Umbilical cord (tissue), 2 donors: Measurements from ENCODE around the gene ZMIZ1. TPM values are rescaled to one million over a fixed set of nuclear protein-coding genes. Genes with fewer than 3 reads are reported as not detected.
"Not testable (repeated sequence)": the region's sequence is repeated elsewhere in the genome, so short reads cannot be mapped to it uniquely, and the experiment has no call there.

Source experiments
- DNase-seq: peaks from one replicate; pipeline ENCODE4 v3.0.0-alpha.2; 2015; ENCODE audit warnings: low spot score
- total RNA-seq: library from RNA; depleted of rRNA; stranded (reverse); fragments of >200 nt; gene quantifications from one replicate; pipeline ENCODE4 v1.2.3, GENCODE V29; 2014; ENCODE audit warnings: low replicate concordance; ENCODE audit not compliant: insufficient read depth

ZMIZ1 gene
- total RNA-seq, 1 donor from 2014 or later, result 20.5 TPM

- DNase-seq, result peak; percentile 67
Measured at GRCh38 chr10:79260811-79261740, 192.3 kb downstream of the ZMIZ1 start.

GRCh38 chr10:79262131-79262530 is 193.4 kb downstream of the ZMIZ1 start:
- DNase-seq, result no peak

- DNase-seq, result no peak
Measured at GRCh38 chr10:79262959-79263746, 194.4 kb downstream of the ZMIZ1 start.

GRCh38 chr10:79263939-79264338 is 195.2 kb downstream of the ZMIZ1 start:
- DNase-seq, result no peak

GRCh38 chr10:79264942-79265341 is 196.2 kb downstream of the ZMIZ1 start:
- DNase-seq, result peak; percentile 68

DNA sequence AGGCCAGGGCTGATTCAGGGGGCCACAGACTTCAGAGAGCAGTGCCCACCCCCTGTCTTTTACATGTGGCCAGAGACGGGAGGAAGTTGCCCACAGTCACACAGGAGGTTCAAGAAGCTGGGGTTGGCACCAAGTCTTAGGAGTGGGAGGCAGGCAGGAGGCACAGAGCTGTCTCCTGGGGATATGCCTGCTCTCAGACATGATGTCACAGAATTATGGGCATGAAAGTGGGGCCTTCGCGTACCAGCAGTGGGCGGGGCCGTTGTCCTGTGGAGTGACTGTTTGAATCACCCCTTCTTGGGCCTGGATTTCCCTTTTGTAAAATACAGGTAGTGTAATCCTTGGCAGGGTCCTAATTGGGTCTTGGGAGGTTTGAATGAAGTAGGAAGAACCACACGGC is 197.3 kb downstream of the ZMIZ1 start:
- DNase-seq, result no peak

- DNase-seq, result peak; percentile 92
Measured at GRCh38 chr10:79266543-79267312, 198.0 kb downstream of the ZMIZ1 start.

DNA sequence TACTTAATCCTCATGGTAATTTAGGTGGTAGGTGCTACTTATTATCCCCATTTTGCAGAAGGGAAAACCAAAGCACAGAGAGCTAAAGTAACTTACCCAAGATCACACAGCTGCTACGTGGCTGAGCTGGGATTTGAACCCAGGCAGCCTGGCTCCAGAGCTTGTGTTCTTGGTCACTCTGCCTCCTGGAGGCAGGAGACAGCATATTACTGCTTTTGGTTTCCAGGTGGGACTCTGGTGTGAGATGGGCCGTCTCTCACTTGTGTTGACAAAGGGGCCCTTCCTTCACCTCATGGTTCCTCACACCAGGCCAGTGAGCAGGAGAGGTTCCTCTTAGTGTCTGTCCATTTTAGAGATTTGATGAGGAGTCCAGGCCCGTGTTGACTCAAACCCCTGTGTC is 198.7 kb downstream of the ZMIZ1 start:
- DNase-seq, result no peak

- DNase-seq, result no peak
Measured at GRCh38 chr10:79268161-79268601, 199.4 kb downstream of the ZMIZ1 start.

DNA sequence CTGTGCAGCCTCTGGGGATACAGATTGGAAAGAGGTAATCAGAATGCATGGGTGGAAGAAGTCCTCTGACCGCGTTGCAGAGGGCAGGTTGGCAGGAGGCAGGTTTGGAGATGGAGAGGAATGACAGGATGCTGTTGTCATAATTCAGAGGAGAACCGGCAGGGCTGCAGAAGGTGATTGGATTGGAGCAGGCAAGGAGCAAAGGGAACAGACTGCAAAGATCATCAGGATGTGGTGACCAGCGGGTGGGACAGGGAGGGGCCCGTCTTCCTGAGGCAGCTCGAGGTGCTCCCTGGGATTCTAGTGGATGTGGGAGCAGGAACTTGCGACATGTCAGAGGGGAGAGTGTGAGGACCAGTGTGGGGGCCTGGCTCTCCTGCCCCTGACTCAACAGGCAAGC is 200.0 kb downstream of the ZMIZ1 start:
- no peak for DNase-seq

DNA sequence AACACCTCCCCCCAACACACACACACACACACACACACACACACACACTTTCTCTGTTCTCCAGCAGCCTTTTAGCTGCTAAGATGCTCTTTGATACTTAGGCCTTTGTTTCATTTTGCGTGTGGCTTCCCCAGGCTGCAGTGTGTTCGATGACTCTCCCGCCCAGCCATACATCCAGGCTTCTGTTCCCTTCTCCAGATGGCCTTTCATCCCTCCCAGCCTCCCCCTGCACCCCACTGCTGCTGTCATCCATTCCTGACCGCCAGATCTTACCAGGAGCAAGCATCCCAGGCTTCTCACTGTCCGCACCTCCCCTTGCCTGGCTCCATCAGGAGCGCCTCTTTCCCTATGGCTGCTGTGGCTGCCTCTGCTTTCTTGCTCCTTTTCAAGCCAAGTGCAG is 200.7 kb downstream of the ZMIZ1 start:
- peak; percentile 42 for DNase-seq

DNA sequence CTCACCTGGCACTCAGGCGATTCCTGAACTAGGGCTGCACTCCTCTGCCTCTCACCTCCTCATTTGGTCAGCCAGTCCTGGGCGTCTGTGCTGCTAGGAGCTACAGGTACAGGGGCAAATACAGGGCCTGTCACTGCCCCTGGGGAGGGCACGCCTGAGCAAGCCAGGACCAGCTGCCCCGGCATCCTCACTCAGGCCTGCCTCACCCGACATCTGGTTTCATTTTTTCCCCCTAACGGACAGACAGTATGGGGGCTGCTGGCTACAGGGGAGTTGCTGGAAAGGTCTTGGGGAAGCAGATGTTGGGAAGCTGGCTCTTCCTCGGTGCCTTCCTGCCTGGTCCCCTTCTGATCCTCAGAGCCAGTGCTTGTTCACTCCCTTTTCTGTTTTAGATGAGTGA is 201.2 kb downstream of the ZMIZ1 start:
- no peak for DNase-seq

GRCh38 chr10:79270466-79271246 is 201.9 kb downstream of the ZMIZ1 start:
- DNase-seq, result no peak

GRCh38 chr10:79272353-79272752 is 203.6 kb downstream of the ZMIZ1 start:
- no peak for DNase-seq

GRCh38 chr10:79273604-79274003 is 204.8 kb downstream of the ZMIZ1 start:
- no peak for DNase-seq

GRCh38 chr10:79274279-79275104 is 205.7 kb downstream of the ZMIZ1 start:
- DNase-seq, result peak; percentile 59

DNA sequence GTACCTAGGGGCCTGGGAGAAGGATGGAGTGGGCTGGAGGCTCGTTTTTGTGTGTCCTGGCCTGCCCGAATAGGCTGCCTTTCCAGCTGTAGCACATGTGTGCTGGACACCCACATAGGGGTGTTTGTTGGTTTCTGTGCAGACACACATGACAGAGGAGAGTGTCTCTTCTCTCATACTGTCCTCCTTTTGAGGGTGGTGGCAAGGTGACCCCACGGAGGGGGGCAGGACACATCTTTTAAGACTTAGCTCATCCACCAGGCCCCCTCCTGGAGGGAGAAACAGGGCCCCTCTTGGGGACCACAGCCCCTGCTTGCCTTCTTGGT is 206.3 kb downstream of the ZMIZ1 start:
- no peak for DNase-seq

DNA sequence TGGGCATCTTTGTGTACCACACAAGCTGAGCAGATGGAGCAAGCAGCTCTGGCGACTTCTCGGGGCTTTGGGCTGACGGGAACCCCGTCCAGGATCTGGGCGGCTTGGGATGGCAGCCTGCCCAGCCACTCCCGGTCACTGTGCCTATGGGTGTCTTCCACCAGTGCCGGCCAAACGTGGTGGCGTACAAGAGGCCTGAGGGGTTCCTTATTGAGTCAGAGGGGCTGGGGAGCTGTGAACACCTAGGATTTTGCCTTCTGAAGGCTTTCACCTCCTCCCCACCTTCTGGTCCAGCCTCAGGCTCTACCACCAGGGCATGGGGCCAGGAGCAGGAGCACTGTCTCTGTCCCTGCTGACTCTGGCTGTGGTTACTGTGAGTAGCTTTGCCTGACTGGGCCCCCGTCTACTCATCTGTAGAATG is 206.7 kb downstream of the ZMIZ1 start:
- DNase-seq, result no peak

DNA sequence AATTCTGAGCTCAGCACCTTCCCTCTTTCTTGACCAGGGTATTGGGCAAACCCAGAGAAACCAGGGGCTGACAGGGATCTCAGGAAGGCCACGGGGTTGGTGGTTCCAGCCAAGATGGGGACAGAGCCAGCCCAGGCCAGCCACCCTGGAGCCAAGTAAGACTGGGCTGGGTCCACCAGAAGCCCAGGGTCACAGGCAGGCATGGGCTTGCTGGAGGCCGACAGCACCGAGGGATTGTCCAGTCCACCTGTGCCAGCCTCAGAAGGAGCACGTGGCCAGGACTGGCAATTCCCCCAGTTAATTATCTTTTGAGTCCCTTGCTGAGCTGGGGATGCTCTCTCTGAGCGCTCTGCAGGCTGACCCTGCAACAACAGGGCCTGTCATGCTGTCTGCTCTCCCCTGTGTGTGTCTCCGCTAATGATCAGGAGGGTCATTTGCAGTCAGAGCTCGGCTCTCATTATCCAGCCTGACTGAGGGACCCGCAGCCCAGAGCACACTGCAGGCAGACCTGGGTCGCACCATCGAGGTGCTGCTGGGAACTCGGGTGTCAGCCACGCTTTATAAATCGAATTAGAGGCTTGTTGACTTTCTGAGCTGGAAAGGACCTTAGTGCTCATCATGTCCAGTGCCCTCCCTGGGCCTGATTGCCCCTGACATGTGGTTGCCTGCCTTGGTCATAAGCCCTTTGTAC is 209.0 kb downstream of the ZMIZ1 start:
- no peak for DNase-seq

DNA sequence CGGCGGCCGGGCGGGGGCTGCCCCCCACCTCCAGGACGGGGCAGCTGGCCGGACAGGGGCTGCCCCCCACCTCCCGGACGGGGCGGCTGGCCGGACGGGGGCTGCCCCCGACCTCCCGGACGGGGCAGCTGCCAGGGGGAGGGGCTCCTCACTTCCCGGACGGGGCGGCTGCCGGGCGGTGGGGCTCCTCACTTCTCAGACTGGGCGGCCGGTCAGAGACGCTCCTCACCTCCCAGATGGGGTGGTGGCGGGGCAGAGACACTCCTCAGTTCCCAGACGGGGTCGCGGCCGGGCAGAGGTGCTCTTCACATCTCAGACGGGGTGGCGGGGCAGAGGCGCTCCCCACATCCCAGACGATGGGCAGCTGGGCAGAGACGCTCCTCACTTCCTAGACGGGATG is 210.3 kb downstream of the ZMIZ1 start:
- DNase-seq, result not testable (repeated sequence)
